GM23248 (cell line): Measurements from ENCODE around the gene DBF4B.

ENCODE experiments used
- EZH2 ChIP-seq: fragments of 200-600 bp; sonication (generic); IDR thresholded peaks from 2 replicates; pipeline ENCODE4 v1.6.1; 2018; ENCODE audit warnings: antibody characterized with exemption, mild to moderate bottlenecking; ENCODE audit not compliant: insufficient read depth, poor library complexity, severe bottlenecking
- EZH2phosphoT487 ChIP-seq: fragments of 200-600 bp; sonication (generic); IDR thresholded peaks from 2 replicates; pipeline ENCODE4 v1.6.1; 2018; ENCODE audit warnings: antibody characterized with exemption, moderate library complexity, mild to moderate bottlenecking, low read depth; ENCODE audit not compliant: insufficient read depth

DNA sequence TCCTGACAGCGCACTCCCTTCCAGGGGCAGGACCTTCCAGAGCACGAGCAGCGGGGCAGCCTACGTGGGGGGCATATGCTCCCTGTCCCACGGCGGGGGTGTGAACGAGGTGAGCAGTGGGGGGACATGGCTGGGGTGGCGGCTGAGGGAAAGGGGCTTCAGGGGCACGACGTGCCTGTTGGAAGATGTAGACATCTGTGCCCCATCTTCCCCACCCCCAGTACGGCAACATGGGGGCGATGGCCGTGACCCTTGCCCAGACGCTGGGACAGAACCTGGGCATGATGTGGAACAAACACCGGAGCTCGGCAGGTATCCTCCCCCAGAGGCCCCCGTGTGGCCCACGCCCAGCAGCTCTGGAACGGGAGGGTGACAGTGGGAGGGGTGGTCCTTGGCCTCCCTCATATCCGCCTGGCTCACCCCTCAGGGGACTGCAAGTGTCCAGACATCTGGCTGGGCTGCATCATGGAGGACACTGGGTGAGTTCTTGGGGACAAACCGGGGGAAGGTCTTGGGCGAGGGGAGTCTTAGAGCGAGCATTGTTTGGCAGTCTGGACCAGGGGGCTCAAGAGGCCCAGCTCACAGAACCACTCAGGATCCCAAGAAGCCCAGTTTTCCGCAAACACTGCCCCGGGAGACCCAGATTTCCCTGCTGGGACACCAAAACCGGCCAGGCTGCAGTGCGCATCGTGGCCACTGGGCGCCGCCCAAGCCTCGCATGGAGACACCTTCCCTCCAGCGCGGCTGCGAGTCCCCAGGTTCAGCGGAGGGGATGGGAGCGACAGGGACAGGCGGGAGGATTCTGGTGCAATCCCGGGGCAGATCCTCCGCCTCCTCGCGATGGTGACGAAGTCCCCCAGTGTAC is 66.0 kb downstream of the DBF4B start:
- TF ChIP-seq EZH2 (no peak), EZH2phosphoT487 (no peak)
